GM18867 (cell line): Measurements from ENCODE around the gene CLIC4.
"Not testable (repeated sequence)": the region's sequence is repeated elsewhere in the genome, so short reads cannot be mapped to it uniquely, and the experiment has no call there.

ENCODE experiments used
- ATAC-seq: cut with Tn5 transposase; IDR thresholded peaks from one replicate; pipeline ENCODE4 v1.9.1; 2021; ENCODE audit warnings: mild to moderate bottlenecking, moderate library complexity; ENCODE audit not compliant: unreplicated experiment

CLIC4 gene

GRCh38 chr1:24769656-24770651 lies 24.7 kb downstream of the CLIC4 start:
- no peak for ATAC-seq

GRCh38 chr1:24770881-24771280 lies 25.6 kb downstream of the CLIC4 start:
- no peak for ATAC-seq

- no peak for ATAC-seq
Observed at GRCh38 chr1:24771574-24771973, 26.3 kb downstream of the CLIC4 start.

GRCh38 chr1:24773618-24774017 lies 28.4 kb downstream of the CLIC4 start:
- no peak for ATAC-seq

- ATAC-seq = no peak
Observed at GRCh38 chr1:24775348-24775747, 30.1 kb downstream of the CLIC4 start.

- ATAC-seq = no peak
Observed at GRCh38 chr1:24775916-24776315, 30.7 kb downstream of the CLIC4 start.

- ATAC-seq = no peak
Observed at GRCh38 chr1:24776821-24777220, 31.6 kb downstream of the CLIC4 start.

- no peak for ATAC-seq
Observed at GRCh38 chr1:24778141-24778540, 32.9 kb downstream of the CLIC4 start.

- ATAC-seq = not testable (repeated sequence)
Observed at GRCh38 chr1:24779199-24779598, 34.0 kb downstream of the CLIC4 start.

- ATAC-seq = no peak
Observed at GRCh38 chr1:24779689-24780464, 34.6 kb downstream of the CLIC4 start.

- ATAC-seq = not testable (repeated sequence)
Observed at GRCh38 chr1:24780626-24781025, 35.4 kb downstream of the CLIC4 start.

GRCh38 chr1:24782689-24783088 lies 37.4 kb downstream of the CLIC4 start:
- ATAC-seq = no peak

GRCh38 chr1:24783713-24784112 lies 38.5 kb downstream of the CLIC4 start:
- ATAC-seq = no peak

GRCh38 chr1:24786191-24786590 lies 40.9 kb downstream of the CLIC4 start:
- ATAC-seq = no peak

- ATAC-seq = no peak
Observed at GRCh38 chr1:24790490-24790889, 45.2 kb downstream of the CLIC4 start.

- no peak for ATAC-seq
Observed at GRCh38 chr1:24793447-24794129, 48.3 kb downstream of the CLIC4 start.

GRCh38 chr1:24794130-24794502 lies 48.9 kb downstream of the CLIC4 start:
- not testable (repeated sequence) for ATAC-seq

- ATAC-seq = no peak
Observed at GRCh38 chr1:24795236-24795635, 50.0 kb downstream of the CLIC4 start.

- no peak for ATAC-seq
Observed at GRCh38 chr1:24796524-24796923, 51.3 kb downstream of the CLIC4 start.

GRCh38 chr1:24799242-24799641 lies 54.0 kb downstream of the CLIC4 start:
- not testable (repeated sequence) for ATAC-seq

- no peak for ATAC-seq
Observed at GRCh38 chr1:24801176-24801575, 55.9 kb downstream of the CLIC4 start.
